NCI-H187 treated with DMSO at 0.1 percent for 48 hours (cell line): ENCODE data around the gene TRIM44.
"Not testable (repeated sequence)": the region's sequence is repeated elsewhere in the genome, so short reads cannot be mapped to it uniquely, and the experiment has no call there.

Experiments used
- DNase-seq: peaks from one replicate; lab custom pipeline; 2025; lab: John Stamatoyannopoulos, UW

Gene TRIM44

DNA sequence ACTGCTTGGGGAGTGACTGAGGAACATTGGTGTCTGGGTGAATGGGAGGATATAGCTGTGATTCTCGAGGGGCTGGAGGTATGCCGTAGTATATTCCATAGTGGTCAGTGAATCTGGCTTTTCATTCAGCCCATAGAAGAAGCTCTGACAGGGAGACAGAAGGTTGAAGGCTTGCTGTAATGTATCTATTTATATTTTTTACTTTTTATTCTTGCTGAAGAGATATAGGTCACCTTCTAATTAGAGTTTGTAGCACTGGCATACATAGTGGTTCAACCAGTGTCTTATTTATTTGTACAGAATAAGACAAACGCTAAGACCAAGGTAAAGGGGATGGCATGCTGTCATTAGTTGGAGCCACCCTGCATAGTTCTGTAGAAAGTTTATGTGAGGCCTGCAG, 10.0 kb downstream of the TRIM44 start:
- no peak for DNase-seq

DNA sequence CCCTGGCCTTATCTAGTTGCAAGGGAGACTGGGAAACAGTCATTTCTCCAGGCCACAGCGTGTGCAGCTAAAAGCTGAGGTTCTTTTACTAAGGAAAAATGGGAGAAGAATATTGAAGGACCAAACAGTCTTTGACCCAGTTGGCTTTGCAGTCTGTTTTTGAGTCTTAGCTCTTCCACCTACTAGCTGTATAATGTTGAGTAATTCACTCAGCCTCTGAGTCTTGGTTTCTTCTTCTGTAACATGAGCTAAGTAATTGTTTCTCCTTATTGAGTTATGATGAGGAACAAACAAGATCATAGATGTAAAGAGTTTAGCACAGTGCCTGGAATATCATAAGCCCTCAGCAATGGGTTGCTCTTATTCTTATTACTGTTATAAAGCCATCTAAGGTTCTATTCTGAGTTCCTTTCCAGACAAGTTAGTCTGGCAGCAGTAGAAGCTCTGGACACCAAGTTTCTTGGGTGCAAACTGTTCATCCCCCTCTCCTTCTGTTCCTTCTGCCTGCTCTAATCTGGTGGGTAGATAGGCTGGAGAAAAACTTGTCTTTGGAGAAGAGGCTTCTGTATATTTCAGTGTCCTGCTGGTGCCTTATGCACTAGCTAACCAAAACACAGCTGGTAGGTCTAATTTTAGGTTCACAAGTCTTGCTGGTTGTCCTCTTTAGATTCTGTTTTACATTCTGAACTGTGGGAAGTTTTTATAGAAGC, 13.5 kb downstream of the TRIM44 start:
- DNase-seq, result no peak

DNA sequence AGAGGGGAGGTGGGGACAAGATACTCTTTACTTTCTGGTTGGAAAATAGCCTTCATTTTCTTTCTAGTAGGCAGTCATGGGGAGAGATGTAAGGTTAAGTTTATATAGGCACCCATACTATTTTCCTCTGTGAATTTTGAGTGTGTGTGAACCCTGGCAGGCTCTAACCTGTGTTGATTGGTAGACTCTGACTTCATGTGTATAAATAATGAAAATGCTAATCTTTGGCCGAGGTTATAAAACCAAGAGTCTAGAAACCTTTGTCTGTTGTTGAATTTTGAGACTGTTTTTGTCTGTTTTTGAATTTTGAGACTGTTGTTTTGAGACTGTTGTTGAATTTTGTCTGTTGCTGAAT, 14.0 kb downstream of the TRIM44 start:
- no peak for DNase-seq

DNA sequence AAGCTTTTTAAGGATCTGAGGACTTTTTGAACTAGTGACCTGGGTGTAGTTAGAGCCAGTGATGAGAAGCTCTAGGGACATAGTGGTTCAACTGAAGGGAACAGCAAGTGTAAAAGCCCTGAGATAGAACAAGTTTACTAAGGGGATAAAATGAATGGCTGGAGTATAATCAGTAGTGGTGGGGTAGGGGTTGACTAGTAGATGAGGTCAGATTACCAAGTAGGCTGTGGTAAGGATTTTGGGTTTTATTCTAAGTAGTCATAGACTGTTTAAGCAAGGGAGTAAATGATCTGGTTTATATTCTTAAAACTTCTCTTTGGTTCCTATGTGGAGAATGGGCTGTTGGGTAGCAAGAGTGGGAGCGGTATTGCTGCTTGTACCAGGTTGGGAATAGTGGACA, 15.3 kb downstream of the TRIM44 start:
- DNase-seq, result no peak

DNA sequence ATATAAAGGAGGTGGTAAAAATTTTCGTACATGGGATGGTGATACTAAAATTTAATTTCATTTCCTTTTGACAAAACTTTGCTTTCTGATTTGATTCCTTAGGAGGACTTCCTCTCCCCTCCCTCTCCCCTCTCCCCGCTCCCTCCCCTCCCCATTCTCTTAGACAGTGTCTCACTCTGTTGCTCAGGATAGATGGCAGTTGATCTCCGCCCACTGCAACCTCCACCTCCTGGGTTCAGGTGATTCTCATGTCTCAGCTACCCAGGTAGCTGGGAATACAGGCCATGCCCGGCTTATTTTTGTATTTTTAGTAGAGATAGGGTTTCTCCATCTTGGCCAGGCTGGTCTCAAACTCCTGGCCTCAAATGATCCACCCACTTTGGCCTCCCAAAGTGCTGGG, 15.9 kb downstream of the TRIM44 start:
- no peak for DNase-seq

DNA sequence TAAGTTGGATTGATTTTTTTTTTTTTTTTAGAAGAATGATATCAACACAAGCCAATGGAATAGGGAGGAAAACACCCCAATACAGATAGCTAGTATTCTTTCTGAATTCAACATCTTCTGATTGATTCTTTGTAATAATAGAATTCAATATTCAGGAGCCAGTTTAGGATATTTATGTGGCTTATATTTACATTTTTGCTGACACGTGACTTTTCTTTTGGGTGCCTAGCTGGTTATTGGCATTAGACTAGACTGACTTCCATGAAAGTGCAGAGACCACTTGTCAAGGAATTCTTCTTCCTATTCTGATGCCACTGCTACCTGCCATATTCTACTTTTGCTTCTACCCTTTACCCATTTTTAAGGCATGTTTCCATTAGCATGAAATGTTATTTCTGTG, 16.4 kb downstream of the TRIM44 start:
- DNase-seq, result no peak

DNA sequence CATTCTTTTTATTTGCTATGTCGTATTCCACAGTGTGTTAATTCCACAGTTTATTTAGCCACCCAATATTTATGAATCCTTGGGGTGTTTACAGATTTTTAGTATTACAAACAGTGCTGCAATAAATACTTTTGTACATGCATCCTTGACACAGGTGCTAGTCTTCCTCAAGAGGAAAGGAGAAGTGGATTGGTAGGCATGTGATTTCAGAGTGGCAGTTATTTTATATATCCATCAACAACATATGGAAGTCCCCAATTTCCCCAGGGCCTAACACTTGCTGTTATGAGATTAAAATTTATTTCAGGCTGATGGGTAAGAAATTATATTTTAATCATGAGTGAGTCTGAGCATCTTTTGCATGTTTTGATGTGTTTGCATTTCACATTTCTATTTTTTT, 17.9 kb downstream of the TRIM44 start:
- no peak for DNase-seq

DNA sequence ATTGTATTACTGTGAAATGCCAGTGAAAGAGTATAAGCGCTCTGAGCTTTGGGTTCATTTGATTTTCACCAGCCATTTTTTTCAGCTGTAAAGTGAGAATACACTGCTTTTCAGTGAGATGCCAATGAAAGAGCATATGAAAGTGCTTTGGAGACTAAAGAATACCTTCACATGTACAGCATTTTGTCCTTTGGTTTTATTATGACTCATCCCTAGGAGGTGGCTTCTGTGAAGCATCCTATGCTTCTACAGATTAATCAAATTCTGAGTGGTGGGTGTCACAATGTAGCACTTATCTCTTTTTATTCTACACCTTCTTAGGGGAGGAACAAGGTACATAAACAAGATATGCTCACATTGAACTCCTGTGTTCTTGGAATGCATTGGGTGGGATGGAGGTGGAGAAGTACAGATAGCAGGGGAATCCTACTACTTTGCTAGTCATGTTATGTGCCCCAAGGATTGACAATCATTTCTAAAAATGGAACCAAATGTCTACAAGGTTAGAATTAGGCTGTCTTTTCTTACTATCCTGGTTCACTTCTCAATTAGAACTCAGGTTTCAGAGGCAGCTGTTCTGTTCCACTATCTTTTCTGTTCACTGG, 18.7 kb downstream of the TRIM44 start:
- DNase-seq, result no peak

DNA sequence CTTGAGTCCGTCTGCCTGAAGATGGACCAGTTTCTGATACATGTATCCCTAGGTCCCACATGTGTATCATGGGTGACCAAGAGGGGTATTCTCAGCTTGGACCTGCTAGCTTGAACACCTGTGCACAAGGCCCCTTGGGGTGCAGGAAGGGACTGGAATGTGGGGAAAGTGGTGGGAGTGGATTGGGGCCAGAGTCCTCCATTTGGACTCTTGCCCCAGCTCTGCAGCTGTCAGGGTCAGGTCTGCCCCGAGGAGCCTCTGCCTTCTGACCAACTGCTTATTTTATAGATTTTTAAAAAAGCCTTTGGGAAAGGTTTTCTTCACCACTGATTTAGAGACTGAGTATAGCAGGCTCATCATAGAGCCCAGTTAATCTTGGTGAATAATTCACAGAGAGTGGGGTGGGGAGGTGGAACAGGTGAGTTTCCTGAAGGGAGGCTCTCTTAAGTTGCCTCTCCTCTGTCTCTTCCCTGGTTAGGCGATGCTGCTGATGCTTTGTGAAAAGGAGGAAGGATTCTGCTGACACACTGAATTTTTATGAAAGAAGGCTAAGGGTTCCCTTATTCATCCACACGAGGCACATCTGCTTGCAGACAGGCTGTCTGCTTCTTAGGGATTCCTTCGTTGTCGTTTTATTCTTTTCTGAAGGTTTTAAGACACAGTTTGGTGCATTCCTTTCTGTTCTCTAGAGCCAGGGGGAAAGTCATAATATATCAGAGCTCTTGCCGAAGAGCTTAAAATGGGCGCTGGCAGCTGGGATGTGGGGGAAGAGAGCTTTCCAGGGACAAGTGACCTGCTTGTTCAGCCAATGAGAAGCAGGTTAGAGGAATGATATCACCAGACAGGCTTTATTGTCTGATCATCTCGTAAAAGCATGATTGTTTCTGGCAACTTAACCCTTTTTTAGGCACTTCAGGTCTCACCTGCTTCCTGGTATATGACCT, 19.9 kb downstream of the TRIM44 start:
- DNase-seq, result peak; percentile 78

DNA sequence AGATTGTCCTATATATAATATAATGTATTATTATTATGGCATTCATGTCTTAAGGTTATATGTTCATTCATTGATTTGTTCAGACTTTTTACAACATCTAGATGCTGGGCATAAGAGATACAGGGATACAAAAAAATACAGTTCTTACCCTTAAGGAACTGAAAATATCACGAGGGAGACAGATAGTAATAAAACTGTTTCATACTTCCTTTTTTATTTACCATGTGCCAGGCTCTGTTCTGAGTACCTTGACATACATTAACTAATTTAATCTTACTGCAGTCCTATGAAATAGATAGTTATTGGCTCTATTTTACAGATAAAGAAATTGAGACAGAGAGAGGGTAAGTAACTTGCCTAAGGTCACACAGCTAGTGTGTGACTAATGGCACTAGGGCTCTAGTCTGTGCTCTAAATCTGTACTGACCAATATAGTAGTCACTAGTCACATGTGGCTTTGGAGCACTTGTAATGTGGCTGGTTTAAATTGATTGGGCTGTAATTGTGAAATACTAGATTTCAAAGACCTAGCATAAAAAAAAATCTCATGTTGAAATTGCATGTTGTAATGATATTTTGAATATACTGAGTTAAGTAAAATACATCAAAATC, 21.3 kb downstream of the TRIM44 start:
- no peak for DNase-seq

DNA sequence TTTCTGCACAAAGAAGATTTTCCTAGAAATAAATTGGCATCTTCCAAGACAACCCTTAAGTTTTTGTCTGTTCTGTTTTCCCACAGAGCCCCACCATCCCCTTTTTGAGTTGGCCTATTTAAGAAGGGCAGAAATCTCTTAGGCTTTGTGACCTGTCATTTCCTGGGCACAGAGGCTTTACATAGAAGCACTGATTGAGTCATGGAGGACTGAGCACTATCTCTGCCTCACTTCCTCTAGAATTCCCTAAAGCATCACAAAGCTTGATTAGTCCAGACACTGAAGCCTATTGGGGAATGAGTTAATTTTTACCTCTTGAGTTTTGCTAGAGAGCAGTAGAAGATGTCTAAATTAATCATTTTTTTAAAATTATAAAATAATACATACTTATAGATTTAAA, 25.4 kb downstream of the TRIM44 start:
- DNase-seq, result no peak

DNA sequence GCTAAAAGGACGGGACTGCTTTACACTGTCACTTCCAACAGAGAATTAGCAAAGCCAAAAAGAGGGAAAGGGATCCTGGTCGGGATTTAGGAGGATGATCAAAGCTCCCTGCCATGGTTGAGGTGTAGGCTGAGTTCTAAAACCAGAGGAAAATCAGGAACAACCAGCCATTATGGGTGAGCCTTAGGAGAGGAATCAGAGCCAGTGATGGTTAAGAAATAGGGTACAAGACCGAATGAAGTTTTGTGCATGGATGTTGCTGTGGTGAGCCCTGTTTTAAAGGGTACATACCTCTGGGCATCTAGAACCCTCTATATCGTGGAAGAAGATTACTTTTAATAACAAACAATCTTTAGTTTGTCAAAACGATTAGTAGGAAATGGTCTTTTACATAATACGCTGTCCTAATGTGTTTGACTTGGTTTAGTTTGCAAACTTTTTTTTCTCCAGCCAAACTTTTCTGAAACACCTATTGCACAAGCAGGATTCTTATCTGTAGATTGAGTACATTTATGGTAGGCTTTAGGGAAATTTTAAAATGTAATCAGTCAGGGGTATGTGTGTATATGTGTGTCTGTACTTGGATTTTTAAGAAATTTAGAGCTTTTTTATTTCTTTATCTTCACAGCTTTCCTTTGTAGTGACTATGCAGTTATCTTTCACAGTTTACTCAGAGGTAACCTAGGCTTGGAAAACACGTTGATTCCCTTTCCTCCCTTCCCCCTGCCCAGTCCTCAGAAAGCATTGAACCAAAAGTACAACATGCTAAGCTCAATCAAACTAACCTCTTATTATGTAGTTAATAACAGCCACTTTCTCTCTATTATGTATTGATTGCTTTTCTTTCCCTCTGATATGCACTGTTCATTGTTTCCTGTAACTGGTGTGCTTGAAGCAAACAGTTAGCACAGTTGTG, 26.8 kb downstream of the TRIM44 start:
- no peak for DNase-seq

DNA sequence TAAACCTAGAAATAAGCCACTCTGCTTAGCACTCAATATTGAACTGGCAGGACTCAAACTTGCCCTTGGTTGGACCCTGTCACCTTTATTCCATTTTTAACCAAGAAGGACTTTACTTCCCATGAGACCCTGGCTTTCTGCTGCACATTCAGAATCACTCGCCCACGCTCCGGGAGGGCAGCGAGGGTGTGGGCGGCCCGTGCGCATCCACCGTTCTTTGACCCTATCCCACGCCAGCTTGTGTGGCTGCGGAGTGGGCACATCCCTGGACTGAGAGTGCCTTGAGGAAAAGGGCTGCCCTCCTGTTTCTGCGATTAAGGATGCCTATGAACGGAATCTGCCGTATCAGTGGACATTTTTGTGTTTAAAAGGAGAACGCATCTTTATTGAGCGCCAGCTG, 39.6 kb downstream of the TRIM44 start:
- DNase-seq, result no peak

DNA sequence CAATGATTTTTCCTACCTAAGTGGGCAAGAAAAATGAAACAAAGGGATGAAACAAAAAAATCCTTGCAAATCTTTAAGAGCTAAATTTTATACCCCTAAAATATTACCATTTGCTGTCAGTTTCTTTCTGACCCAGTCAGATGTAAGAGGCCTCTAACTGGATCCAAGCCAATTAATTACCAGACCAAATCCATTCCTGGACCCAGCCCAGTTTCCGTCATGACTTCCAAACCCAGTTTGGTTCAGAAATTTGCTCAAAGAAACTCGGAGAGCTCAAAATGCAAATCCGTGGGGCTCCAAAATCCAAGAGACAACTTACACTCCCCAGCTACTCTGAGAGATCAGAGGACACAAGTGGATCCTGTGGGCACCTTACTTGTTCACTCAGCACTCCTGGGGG, 46.8 kb downstream of the TRIM44 start:
- no peak for DNase-seq

DNA sequence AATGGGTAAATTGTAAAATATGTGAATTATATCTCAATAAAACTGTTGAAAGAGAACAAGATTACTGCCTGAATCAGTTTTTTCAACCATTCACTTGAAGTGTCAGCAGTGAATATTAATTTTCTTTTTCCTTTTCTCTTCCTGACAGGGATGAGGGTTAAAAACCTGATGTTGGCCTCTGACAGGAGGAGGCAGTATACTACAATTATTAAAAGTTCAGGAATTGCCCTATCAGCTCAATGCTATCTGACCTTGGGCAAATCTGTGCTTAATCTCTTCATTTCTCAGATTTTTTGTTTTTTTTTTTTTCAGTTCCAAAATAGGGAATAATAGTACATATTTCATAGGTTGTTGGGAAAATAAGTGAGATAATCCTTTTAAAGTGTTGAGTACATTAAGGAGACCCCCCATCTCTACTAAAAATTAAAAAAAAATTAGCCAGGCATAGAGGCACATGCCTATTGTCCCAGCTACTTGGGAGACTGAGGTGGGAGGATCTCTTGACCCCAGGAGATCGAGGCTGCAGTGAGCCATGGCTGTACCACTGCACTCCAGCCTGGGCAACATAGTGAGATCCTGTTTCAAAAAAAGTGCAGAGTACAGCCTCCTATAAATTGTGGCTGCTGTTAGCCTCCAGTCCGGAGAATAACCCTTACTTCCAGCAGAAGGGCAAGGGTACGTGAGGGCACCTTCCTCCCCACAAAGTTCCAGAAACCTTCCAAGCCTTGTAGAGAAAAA, 48.8 kb downstream of the TRIM44 start:
- no peak for DNase-seq

DNA sequence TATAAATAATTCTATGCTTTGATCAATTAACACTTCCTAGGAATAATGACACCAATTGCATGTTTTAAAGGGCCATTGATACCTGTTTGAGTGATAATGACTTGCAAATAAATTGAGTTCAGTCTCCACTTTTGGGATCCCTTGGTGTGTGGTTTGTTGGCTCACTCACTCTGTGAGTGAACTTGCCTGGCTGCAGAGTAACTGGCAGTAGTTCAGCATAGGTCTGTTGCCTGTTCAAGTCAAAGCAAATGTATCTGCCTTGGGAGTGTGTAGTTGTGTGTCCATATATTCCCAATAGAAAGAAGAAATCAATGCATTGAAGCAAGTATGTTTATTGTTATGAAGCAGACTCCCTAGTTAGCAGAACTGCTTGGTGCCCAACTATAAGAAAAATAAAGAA, 49.3 kb downstream of the TRIM44 start:
- DNase-seq, result no peak

DNA sequence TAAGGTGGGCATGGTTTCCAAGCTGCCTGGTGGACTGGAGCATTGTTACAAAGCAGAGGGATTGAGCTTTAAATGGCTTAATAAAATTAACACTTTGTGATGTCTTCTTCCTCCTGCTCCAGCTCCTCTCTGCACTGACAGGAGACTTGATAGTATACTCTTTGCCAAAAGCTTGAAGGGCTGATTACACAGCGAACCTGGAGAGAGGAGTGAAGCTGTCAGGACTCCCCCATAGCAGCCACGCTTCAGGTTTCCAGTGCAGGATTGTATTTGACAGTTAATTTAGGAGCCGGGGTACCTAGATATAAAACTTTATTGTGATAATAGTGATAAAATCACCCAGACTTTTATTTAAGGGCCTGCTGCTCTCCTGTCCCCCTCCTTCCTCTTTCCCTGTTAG, 50.0 kb downstream of the TRIM44 start:
- DNase-seq, result no peak

DNA sequence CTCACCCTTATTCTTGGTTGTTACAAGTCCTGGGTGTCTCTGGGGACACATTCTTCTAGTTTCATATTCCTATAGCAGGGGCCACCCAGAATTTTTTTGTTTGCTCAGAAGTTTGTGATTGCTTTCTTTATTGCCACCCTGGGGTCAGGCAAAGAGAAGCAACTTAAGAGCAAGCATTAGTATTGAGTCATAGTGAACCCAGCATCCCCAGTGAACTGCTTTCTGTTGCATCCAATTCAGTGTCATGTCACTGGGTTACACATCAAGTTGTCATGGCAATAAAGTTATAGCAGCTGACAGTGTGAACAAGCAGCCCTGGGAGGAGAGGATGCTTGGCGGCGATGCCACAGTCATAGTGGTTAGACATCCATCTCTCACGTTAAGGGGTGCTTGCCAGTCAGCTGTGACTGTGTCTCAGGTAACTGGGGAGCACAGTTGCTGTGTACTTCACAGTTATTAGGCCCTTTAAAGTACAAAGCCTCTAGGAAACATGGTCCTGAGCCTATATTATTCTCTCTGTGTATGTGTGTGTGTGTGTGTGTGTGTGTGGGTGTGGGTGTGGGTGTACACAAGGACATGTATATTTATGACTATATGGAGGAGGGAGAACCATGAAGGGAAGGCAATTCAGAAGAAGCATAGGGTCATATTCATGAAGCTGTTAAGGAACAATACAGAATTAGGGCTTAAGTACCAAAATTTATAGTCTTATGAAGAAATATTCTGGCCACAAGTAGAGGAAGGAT, 52.5 kb downstream of the TRIM44 start:
- no peak for DNase-seq

DNA sequence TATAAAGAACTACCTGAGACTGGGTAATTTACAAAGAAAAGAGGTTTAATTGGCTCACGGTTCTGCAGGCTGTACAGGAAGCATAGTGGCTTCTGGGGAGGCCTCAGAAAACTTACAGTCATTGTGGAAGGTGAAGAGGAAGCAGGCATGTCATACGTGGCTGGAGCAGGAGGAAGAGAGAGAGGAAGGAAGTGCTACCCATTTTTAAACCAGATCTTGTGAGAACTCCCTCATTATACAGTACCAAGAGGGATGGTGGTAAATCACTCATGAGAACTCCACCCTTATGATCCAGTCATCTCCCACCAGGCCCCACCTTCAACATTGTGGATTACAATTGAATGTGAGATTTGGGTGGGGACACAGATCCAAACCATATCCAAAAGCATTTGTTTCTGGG, 53.1 kb downstream of the TRIM44 start:
- DNase-seq, result not testable (repeated sequence)

DNA sequence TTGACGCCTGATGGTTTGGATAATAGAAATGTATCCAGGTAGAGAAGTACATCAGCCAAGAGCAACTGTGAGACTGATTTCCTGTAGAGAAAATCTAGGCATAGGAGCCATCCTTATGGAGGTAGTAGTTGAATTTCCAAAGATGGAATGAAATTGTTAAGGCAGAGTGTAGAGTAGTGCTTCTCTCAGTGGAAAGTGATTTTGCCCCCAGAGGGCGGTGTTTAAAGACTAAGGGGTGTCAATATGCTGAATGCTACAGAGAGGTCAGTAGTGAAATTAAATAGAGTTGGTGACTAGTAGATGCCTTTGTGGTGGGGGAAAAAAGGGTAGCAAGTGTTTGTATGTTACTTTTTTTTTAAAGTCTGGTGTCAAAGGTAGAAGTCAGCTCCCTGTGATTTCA, 54.5 kb downstream of the TRIM44 start:
- DNase-seq, result no peak
